Raji (cell line): ENCODE measurements around the gene GRAMD1A.

Source experiments
- POLR2A ChIP-seq: IDR thresholded peaks from 2 replicates; pipeline ENCODE4 v1.6.1; 2011; ENCODE audit warnings: low read depth, low read length, control low read depth; ENCODE audit not compliant: insufficient read depth

The GRAMD1A gene

GRCh38 chr19:35027009-35027408 lies 26.9 kb downstream of the GRAMD1A start:
- no peak for TF ChIP-seq POLR2A

GRCh38 chr19:35027851-35028599 lies 27.9 kb downstream of the GRAMD1A start:
- TF ChIP-seq POLR2A = no peak

- TF ChIP-seq POLR2A = no peak
Observed at GRCh38 chr19:35029737-35030256, 29.7 kb downstream of the GRAMD1A start.

GRCh38 chr19:35030257-35031071 lies 30.3 kb downstream of the GRAMD1A start, which contains the start of gene SCN1B:
Gene SCN1B (plus strand): TSS chr19:35030470. CDS start chr19:35030821, 351 bp downstream.
- TF ChIP-seq POLR2A = no peak

GRCh38 chr19:35031072-35031881 lies 31.2 kb downstream of the GRAMD1A start:
- no peak for TF ChIP-seq POLR2A

- no peak for TF ChIP-seq POLR2A
Observed at GRCh38 chr19:35032356-35032865, 32.3 kb downstream of the GRAMD1A start.

GRCh38 chr19:35033067-35034004 lies 33.2 kb downstream of the GRAMD1A start:
- TF ChIP-seq POLR2A = no peak

GRCh38 chr19:35034005-35034502 lies 33.9 kb downstream of the GRAMD1A start:
- no peak for TF ChIP-seq POLR2A

- no peak for TF ChIP-seq POLR2A
Observed at GRCh38 chr19:35034588-35035382, 34.7 kb downstream of the GRAMD1A start.

- no peak for TF ChIP-seq POLR2A
Observed at GRCh38 chr19:35037716-35038622, 37.8 kb downstream of the GRAMD1A start.

- TF ChIP-seq POLR2A = no peak
Observed at GRCh38 chr19:35038623-35039512, 38.7 kb downstream of the GRAMD1A start.
